ENCODE data around the gene GPR39.

GPR39 gene

DNA sequence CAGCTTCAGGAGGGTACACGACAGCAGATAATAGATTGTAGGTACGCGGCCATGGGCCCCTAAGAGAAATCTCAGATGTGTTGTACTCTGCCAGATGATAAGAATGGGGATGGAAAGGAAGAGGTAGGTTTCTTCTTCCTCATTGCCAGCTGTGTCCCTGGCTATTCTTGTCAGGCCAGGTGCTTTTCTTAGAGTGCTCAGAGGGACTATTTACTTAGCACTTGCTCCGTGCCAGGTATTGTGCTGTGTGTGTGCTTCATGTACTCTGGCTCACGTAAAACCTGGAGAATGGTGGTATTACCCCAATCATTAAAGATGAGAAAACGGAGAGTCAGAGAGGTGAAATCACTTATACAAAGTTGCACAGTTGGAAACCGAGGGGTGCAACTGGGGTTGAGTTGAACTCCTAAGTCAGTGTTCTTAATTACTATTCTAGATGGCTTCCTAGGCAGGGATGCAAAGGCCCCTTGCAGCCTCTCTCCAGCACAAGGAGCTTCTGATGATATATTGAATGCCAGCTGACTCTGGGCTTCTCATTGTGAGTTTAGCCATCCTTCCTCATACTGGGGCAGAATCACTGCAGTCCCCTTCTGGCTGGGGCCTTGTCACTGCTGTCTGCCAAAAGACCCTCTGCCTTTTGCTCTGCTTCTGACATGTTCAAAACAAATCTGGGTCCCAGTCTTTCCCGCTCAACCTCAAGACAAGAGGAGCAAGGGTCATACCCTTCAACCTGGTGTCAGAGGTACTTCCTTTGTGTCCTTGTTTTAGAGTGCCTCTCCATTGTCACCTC is 192.7 kb downstream of the GPR39 start:
- TF ChIP-seq, protein P1, sequence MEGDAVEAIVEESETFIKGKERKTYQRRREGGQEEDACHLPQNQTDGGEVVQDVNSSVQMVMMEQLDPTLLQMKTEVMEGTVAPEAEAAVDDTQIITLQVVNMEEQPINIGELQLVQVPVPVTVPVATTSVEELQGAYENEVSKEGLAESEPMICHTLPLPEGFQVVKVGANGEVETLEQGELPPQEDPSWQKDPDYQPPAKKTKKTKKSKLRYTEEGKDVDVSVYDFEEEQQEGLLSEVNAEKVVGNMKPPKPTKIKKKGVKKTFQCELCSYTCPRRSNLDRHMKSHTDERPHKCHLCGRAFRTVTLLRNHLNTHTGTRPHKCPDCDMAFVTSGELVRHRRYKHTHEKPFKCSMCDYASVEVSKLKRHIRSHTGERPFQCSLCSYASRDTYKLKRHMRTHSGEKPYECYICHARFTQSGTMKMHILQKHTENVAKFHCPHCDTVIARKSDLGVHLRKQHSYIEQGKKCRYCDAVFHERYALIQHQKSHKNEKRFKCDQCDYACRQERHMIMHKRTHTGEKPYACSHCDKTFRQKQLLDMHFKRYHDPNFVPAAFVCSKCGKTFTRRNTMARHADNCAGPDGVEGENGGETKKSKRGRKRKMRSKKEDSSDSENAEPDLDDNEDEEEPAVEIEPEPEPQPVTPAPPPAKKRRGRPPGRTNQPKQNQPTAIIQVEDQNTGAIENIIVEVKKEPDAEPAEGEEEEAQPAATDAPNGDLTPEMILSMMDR (IDR thresholded peaks at IDR 0.05; ENCODE audit: low read depth, low read length, missing control alignments) = no peak
- no peak for DNase-seq (ENCODE audit: low read depth)
- in situ Hi-C loops (cut with HindIII; ENCODE audit: low sequenced_read_pairs) = no loop called here
- no peak overlapping the region for H3K4me3 ChIP-seq (ENCODE audit: low read depth, low read length)

GRCh38 chr2:132611719-132612118 is 195.1 kb downstream of the GPR39 start:
- TF ChIP-seq, protein P1 (IDR thresholded peaks at IDR 0.05; ENCODE audit: low read depth, low read length, missing control alignments) = no peak

DNA sequence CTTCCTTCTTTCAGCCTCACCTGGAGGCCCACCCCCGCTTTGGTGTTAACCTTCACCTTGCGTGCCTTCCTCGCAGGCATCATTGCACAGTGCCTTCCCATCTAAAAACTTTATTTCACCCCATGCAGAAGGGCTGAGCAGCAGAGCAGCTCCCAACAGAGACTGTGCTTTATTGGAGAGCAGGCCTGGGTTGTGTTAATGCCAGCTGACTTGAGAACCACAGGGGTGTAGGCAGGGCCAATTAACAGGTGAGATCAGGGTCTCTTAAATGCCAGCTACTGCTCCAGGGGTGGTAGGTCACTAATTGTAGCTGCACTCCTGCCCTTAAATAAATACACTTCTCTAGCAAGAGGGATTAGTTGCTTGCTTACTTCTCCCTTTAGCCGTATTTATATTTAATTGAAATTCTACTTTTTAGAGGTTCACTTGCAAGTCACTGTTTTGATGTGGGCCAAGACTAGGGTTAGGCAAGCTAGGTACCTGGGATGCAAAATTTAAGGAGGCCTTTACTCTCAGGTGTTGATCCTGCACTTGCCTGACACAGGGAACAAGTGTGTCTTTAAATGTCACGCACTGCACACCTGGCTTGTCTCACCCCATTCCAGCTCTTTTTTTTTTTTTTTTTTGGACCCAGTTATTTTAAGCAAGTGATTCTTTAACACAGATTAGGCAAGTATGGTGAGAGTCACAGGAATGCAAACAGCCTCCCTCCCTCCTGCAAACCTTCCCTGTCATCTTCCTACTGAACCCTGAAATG is 198.9 kb downstream of the GPR39 start:
- DNase-seq (ENCODE audit: low read depth) = no peak
- TF ChIP-seq, protein P1 (IDR thresholded peaks at IDR 0.05; ENCODE audit: low read depth, low read length, missing control alignments) = no peak
- in situ Hi-C loops (cut with HindIII; ENCODE audit: low sequenced_read_pairs) = no loop called here
- H3K4me3 ChIP-seq (ENCODE audit: low read depth, low read length) = no peak overlapping the region

More at GRCh38 chr2:132611719-132612118, 195.1 kb downstream of the GPR39 start:
- in situ Hi-C loops (cut with HindIII; ENCODE audit: low sequenced_read_pairs) = no loop called here
- no peak for DNase-seq (ENCODE audit: low read depth)
- H3K4me3 ChIP-seq (ENCODE audit: low read depth, low read length) = no peak overlapping the region

- no peak overlapping the region for H3K4me3 ChIP-seq (ENCODE audit: low read depth, low read length)
- in situ Hi-C loops (cut with HindIII; ENCODE audit: low sequenced_read_pairs) = no loop called here
- no peak for DNase-seq (ENCODE audit: low read depth)
- TF ChIP-seq, protein P1 (IDR thresholded peaks at IDR 0.05; ENCODE audit: low read depth, low read length, missing control alignments) = no peak
These were observed 201.4 kb downstream of the GPR39 start for GRCh38 chr2:132617989-132618388.

GRCh38 chr2:132618734-132619133 is 202.1 kb downstream of the GPR39 start:
- TF ChIP-seq, protein P1 (IDR thresholded peaks at IDR 0.05; ENCODE audit: low read depth, low read length, missing control alignments) = no peak
- no peak overlapping the region for H3K4me3 ChIP-seq (ENCODE audit: low read depth, low read length)
- in situ Hi-C loops (cut with HindIII; ENCODE audit: low sequenced_read_pairs) = no loop called here
- DNase-seq (ENCODE audit: low read depth) = no peak

GRCh38 chr2:132620115-132620514 is 203.5 kb downstream of the GPR39 start:
- in situ Hi-C loops (cut with HindIII; ENCODE audit: low sequenced_read_pairs) = no loop called here

More at GRCh38 chr2:132620115-132620514, 203.5 kb downstream of the GPR39 start:
- no peak overlapping the region for H3K4me3 ChIP-seq (ENCODE audit: low read depth, low read length)
- TF ChIP-seq, protein P1 (IDR thresholded peaks at IDR 0.05; ENCODE audit: low read depth, low read length, missing control alignments) = no peak
- no peak for DNase-seq (ENCODE audit: low read depth)

Data from astrocyte of the cerebellum (primary cell).